HG02588 (cell line): ENCODE data around the gene PHACTR1.

Experiments
- ATAC-seq: cut with Tn5 transposase; IDR thresholded peaks from one replicate; pipeline ENCODE4 v1.9.1; 2021; ENCODE audit warnings: mild to moderate bottlenecking, moderate library complexity; ENCODE audit not compliant: unreplicated experiment

The PHACTR1 gene

DNA sequence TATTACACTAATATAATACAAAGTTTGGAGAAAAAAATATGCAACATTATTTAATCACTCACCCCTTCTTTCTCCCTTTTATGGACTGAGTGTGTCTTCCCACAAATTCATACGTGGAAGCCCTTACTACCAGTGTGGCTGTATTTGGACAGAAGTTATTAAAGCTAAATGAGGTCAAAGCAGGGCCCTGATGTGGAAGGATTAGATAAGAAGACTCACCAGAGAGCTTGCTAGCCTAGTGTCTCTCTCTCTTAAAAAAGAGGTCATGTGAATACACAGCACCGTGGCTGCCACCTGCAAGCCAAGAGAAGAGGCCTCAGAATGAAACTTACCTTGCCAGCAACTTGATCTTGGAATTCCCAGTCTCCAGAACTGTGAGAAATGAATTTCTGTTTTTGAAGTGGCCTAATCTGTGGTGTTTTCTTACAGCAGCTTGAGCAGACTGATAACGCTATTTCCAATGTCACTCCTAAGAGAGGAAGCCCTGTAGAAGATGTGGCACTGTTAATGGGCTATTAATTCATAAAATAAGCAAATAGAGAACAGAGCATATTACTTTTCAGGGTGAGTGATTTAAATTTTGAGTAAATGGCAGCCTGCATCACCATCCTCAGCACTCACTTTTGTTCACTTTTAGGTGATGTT lies 378.3 kb downstream of the PHACTR1 start:
- ATAC-seq = no peak

DNA sequence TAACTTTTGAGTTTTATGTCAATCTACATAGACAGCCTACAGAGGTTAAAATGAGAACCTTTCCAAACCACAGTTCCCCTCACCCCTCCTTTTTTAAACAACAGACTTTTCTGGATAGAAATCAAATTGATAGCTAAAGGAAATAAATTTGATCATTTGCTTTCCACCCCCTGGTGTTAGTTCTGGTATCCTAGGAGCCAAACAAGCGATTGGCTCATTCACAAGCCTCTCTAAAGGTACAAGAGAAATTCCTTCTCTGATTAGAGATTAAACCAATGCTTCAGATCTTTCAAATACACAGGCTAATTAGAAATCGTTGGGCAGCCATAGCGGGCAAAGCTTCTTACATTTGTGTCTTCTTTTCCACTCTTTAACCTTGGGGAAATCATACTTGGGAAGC lies 379.5 kb downstream of the PHACTR1 start:
- ATAC-seq = no peak

DNA sequence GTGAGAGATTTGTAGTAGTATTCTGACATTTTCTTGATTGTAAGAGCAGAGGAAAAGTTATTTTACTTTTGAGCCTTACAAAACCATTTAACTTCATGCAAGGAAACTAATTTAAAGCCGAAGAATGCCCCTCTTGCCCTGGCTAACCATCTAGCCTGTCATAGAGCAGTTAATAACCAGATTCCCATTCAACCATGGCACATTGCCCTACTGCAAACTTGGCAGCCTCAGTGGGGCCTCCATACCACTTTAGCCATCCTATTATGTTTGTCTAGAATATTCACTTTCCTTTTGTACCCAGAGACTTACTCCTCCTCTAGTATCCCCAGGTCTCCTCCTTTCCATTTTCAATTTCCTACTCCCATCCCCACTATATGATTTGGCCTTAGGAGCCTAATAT lies 380.9 kb downstream of the PHACTR1 start:
- ATAC-seq = no peak

DNA sequence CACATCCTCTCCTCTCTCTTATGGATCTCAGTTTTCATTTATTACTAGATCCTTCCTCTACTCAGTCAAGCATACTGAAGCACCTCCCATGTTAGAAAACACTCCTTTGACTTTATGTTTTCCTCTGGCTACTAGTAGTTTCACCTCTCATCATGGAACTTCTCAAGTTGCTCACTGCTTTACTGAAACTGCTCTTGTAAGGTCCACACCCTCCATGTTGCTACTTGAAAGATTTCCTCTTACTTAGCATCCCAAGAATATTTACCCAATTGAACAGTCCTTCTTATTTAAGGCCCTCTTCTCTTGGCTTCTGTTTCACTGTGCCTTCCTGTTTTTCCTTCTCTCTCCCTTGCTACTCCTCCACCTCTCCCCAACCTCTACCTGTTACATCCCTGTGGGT lies 381.4 kb downstream of the PHACTR1 start:
- ATAC-seq = no peak

DNA sequence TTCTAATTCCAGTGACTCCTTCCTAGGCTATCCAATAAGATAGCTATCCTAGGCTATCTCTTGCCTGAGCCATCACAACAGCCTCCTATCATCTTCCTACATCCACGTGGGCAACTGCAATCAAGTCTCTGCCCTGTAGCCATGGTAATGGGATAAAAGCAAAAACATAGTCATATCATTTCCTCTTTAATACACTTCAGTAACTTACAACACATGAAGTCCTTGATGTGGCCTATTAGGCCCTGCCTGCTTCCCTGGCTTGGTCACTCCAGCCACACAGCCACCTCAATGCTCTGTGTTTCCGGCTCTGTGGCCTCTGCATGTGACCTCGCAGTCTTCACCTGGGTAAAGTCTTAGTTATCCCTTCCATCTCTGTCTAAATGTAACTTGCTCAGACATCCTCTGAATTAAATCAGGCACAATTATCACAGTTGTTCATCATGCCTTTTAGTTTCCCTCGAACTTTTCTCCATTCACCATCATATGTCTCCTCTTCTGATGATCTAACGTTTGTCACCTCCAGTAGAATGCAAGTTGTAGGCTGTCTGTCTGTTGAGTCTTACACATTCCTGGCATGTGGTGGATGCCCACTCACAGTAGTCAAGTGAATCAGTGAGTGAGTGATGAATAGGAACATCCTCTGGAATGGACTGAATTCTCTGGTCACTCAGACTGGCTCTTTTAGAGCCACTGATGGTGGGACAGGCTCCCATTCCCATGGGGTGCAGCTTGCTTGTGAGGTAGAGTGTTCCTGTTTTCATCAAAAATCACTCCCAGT lies 382.4 kb downstream of the PHACTR1 start:
- ATAC-seq = no peak

DNA sequence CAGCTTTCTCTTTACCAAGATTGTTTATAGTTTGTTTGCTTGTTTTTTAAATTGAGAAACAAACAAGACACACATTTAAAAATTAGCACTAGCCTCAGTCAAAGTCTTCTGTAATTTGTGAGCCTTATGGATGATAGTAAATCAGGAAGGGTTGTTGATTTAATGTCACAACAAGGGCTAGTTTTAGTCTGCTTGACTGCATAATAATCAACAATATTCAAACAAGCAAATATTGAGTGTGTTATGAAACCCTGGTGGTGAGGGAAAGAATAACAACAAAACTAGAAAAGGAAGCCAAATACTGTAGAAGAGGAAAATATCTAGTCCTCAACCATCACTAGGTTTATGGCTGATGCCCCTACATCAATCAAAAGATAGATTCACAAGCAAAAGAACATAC lies 383.2 kb downstream of the PHACTR1 start:
- no peak for ATAC-seq

DNA sequence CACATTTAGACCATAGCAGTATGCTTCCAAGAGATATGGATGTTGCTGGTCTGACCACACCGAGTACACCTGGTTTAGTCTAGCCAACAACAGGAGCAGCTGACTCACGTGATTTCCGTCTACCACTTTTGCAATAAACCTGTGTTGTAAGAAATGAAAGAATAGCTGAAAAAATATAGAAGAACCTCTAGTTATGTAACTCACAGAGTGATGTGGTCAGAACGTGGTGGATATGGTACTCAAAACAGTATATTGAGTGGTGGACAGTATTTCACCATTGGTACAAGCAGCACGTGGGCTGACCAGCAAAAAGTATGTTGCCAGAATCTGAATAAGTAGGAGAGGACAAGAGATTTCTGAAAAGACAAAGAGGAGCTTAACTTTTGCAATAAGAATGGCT lies 384.8 kb downstream of the PHACTR1 start:
- ATAC-seq = no peak

DNA sequence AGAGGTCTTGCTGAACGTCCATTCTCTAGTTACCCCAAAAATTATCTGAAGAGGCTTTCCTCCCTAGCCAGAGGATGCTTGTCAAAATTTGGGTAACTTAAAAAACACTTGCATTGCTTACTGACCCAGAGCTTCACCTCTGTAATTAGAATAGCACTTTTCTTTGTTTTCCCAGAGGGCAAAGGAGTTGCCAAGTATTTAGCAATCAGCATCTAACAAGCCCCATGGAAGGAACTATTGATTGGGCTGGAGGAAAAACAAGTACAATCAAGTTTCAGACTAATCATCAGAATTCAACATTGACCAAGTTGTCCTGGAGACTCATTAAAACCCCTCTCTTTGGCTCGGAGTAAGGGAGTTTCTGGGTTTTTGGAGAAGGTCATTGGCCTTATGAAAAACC lies 385.4 kb downstream of the PHACTR1 start:
- ATAC-seq = no peak

DNA sequence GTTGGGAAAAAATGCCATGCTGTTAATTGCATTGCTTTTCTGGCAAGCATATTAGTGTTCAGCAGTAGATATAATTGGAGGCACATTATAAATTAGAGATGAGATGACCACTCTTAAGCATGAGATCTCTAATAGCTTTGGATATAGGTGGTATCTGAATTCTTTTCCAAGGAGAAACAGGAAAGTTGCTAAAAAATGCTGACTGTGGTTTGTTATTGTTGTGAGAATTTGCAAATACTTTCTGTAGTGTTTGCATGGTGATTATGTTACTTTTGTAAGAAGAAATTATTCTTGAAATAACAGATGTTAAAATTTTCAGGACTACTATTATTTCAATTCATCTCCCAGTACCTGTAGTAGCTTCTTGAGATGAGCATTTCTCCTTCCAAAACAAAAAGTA lies 386.6 kb downstream of the PHACTR1 start:
- no peak for ATAC-seq

DNA sequence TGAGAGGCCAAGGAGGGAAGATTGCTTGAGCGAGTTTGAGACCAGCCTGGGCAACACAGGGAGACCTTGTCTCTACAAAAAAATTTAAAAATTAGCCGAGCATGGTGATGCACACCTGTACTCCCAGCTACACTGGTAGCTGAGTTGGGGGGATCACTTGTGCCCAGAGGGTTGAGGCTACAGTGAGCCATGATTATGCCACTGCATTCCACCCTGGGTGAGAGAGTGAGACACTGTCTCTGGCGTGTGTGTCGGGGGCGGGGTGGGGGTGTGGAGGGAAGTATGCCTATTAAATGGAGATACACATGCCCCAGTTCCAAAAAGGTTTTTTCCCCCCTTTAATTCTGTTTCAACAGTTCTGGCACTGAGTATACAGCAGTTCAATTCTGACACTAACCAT lies 388.6 kb downstream of the PHACTR1 start:
- no peak for ATAC-seq

DNA sequence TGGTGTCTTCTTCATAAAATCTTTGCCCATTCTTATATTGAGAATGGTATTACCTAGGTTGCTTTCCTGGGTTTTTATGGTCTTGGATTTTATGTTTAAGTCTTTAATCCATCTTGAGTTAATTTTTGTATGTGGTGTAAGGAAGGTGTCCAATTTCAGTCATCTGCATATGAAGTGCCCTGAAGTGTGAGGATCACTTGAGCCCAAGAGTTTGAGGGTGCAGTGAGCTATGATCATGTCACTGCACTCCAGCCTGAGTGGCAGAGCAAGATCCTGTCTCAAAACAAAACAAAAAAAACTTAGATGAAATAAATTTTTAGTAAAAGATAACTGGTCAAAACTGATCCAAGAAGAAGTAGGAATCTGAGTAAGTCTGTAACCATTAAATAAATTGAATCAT lies 396.4 kb downstream of the PHACTR1 start:
- ATAC-seq = no peak

DNA sequence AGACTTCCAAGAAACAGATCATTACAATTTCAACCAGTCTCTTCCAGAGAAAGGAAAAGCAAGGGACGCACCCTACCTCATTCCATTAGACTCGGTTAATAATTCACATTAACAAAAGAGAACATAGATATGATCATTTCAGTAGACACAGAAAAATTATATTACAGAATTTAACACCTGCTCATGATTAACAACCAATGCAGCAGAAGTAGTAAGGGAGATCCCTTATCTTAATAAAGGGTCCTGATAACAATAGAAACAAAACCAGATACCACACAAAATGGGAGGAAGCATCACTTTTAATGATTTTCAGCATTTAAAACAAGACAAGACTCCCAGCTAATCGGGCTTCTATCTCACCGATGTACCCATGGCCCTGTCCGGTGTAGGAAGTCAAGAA lies 396.8 kb downstream of the PHACTR1 start:
- ATAC-seq = no peak

DNA sequence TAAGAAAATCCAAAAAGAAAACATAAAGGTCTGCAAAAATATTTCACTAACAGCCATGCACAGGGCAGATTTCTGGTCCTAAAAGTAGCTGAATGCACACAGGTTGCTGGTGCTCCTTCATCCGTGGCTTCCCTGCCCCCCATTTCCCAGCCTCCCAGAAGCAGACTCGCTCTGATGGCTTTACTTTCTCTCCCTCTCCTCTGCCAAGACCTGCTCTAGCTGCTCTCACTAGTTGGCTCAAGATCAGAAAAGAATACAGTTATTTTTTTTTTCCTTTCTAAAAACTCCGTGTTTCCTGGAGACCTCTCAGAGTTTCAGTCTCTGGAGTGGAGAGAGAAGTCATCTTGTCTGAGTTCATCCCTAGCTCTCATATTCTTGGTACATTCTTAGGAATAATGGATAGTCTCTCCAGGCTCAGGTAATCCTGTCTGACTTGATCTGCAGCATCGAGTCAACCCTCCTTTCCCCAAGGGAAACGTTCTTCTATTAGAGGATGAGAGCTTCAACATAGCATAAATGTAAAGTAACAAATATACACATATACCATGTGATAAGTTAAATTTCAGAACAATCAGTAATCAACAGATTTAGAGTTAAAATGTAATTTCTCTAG lies 397.5 kb downstream of the PHACTR1 start:
- no peak for ATAC-seq

DNA sequence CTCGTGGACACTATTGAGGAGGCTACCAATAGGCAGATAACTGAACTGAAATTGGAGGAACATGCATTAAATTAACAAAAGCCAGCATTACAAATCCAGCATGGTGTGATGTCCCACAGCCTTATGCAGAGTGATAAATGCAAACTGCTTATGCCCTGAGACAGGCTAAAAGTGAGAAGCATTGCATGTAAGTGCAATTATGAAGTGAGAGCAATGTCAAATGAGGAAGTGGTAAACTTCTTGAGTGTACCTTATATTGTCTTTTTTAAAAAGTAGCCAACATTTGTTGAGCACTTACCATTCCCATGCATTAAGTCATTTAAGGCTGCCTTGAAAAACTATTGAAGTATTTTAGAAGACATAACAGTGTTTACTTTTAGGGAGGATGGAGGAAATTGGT lies 399.6 kb downstream of the PHACTR1 start:
- no peak for ATAC-seq

DNA sequence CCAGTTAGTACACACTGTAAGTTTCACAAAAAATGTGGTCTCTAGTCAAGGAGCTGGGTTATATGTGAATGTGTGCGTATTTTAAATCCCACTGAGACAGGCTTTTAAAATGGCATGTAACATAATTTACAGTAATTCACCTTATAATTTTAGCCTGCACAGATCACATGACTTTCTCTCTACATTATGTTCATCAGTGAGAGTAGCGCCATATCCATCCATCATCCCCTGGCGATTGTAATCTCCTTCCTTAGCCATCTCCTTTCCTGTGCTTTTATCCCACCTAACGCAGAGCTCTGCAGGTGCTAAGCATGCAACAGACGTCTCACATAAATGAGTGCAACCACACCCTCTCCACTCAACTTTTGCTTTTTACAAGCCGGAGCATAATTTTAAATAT lies 401.0 kb downstream of the PHACTR1 start:
- ATAC-seq = no peak

DNA sequence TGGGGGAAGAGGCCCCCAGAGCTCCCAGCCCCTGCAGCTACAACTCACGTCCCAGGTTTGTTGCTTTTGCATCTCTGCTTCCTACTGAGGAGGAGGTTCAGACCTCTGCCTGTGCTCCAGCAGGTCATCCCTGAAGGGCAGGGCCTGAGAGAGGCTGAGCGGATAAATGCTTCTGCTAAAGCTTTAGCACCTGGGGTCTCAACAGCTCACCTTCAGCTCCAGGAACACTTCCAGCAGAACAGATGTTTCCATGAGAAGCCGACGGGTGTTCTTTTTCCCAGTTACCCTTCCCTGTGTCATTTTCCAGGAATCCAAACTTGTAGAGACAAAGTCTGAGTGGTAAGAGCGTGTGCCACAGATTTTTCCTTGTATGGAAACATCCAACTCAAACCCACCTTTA lies 403.0 kb downstream of the PHACTR1 start:
- ATAC-seq = no peak

DNA sequence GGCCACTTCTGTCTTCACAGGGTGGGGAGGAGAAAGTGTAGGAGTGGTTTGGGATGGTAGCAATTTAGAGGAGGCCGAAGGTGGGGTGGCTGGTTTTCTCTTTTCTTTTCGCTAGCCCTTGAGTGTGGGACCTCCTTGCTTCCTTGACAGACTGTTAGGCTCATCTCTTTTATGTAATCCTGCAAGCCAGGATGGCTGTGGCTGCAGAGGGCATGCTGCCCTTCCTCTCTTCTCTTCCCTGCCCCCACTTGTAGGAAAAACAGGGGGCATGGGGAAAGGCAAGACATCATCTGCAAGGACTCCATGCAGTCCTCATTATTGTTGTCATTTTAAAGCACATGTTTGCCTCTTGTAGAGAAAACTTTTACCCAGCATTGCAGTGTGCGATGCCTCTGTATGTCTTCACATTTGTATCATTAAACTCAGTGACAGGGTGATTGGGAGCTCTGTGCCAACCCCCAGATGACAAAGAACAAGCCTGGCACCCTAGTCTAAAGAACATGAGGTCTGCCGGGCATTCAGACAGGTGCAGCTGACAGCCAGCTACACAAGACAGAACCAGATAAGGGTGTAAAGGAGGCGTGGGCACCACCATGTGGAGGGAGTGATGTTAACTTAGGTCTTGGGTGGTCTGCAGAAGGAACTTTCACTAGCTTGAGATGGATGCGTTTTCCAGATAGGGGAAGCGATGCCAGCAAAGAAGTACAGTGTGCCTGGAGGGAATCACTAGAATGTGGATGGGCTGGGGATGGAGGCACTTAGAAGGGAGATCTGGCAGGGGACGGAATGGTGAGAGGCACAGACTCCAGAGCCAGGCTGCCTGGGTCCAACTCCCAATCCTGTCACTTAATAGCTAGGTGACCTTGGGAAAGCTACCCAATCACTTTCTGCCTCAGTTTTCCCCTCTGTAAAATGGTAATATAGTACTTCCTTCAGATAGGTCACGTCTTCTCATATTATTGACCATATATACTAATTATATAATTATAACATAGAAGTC lies 404.2 kb downstream of the PHACTR1 start:
- no peak for ATAC-seq

DNA sequence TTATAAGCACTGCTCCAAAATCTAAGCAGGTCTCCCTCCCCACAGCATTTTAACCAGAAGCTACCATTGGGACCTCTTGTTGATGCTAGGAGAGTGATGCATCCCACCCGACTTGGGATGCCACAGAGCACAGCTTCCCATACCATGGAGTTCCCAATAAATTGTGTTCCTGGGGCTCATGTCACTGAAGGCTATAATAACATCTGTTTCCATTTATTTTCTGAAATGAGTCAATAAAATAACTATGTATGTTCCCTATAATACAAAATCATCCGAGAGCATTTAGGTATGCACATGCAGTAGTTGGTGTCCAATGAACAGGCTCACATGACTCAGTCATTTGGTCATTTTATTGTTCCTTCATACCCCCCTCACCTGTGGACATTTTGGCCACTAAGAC lies 407.6 kb downstream of the PHACTR1 start:
- ATAC-seq = no peak

DNA sequence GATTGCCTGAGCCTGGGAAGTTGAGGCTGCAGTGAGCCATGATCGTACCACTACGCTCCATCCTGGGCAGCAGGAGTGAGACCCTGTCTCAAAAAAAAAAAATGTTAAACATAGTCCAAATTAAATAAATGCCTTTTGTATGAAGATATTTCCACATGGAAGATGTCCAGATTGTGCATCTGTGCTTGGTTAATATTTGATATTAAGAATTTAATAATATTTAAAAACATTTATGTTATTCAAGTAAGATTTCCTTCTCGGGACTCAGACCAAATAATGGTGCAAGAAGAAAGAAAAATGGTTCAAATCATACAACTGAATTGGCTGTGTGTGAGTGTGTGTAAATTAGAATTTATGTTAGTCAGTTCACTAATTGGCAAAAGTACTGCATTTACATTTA lies 409.3 kb downstream of the PHACTR1 start:
- no peak for ATAC-seq

DNA sequence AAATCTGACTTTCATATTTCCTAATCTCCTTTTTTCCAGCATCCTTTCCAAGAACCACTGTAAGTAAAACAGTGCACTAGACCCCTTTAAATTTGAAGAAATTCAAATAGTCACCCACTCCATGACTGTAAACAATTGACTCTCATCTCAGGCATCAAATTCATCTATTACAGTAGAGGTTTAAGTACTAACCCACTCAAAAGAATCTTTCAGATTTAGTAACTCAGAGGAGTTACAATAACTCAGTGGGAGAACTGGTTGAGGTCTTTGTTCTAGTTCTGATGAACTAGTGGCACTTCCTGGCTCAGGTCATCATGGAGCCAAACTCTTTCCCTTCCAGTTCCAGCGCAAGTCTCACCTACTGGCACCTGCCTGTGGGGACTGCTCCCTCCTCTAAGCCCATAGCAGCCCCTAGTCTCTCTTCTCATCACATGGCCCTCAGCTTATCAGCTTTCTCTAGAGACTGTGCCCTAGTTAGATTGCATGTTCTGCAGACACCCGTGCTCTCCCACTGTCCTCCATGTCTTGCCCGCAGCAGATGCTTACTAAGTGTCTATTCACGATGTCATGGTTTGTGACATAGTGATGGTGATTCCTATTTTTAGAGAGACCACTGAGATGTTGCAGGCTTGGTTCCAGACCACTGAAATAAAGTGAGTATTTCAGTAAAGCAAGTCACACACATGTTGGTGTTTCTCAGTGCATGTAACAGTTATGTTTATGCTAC lies 415.5 kb downstream of the PHACTR1 start:
- ATAC-seq = no peak
